ENCODE data around the gene SLITRK3. TPM values are rescaled to one million over a fixed set of nuclear protein-coding genes. Genes with fewer than 3 reads are reported as not detected.
A peak's percentile ranks its signal among the peaks of the same experiment; 100 is the strongest.

The SLITRK3 gene
- total and polyA plus RNA-seq, 2 experiments from 2014 or later, result 1.2 to 1.7 TPM

DNA sequence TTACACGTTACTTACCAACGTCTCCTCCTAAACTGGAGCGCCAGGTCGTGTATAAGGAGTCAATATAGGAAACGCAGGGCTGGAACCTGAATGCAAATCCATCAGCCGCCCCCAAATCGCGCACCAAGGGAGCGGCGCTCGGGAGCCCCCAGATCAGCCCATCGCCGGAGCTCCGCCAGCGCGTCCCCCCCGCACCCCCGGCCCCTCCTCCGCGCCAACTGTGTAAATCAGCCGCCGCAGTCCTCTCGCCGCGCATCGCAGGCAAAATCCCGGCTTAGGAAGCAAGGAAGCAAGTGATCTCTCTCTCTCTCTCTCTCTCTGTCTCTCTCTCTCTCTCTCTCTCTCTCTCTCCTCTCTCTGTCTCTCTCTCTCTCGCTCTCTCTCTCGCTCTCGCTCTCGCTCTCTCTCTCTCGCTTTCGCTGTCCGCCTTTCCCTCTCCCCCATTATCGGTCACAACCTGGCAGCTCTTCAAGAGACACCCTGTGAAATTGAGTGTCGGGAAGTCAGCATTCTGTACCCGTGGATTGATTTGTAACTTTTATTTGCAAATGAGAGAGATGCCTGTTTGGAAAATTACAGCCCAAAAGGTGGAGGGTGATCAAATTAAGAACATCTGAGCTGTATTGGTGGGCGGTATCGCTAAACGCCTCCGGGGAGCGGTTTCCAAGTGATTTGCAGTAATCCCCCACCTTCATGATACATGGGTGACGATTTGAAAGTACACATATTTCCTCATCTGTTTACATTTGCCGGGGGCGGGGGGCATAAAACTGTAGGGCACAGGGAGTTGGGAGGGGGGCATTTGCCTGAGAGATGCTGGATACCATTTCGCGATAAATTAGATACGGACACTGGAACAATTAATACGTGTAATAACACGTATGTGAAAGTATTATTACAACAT, 645 bp upstream of the SLITRK3 start:
- H3K9me2 ChIP-seq (ENCODE audit: insufficient read depth), result no peaks in the 10 kb centered on the region
- H3K4me1 ChIP-seq (ENCODE audit: insufficient read depth), result peaks cover 8% of the 10 kb centered on the region
- H3K9me3 Mint-ChIP-seq, result no peaks in the 10 kb centered on the region
- H3K79me2 ChIP-seq (replicated peaks; ENCODE audit: insufficient read depth), result no peaks in the 10 kb centered on the region
- TF ChIP-seq EZH2phosphoT487 (IDR thresholded peaks at IDR 0.05; ENCODE audit: unreplicated experiment) (no peak), NANOG (IDR thresholded peaks at IDR 0.05; ENCODE audit: borderline replicate concordance) (no peak), STAT1 (IDR thresholded peaks at IDR 0.05; ENCODE audit: unreplicated experiment) (no peak), EZH2 (IDR thresholded peaks at IDR 0.05; ENCODE audit: low read depth, unreplicated experiment) (peak; percentile 78), JUNB (IDR thresholded peaks at IDR 0.05; ENCODE audit: unreplicated experiment) (no peak), ZNF331 (CRISPR knock-in tag; IDR thresholded peaks at IDR 0.05; ENCODE audit: low read depth) (no peak), ZNF114 (CRISPR knock-in tag; IDR thresholded peaks at IDR 0.05) (no peak)
- H3K4me1 Mint-ChIP-seq, result peaks cover 13% of the 10 kb centered on the region; the same call in 2 of the 3 replicates
- H3K36me3 ChIP-seq (ENCODE audit: insufficient read depth), result no peaks in the 10 kb centered on the region
- H3K36me3 Mint-ChIP-seq (ENCODE audit: low read depth), result no peaks in the 10 kb centered on the region
- peaks cover 4% of the 10 kb centered on the region; the same call in 1 of the 2 replicates for H3F3A ChIP-seq (replicated peaks; ENCODE audit: low read depth)
- H3K4me3 ChIP-seq, result peak overlapping the region; percentile 81
- peak; percentile 9 for ATAC-seq
- DNase-seq (ENCODE audit: low spot score), result peak; percentile 55
- H3K27me3 ChIP-seq (ENCODE audit: insufficient read depth), result peaks cover 61% of the 10 kb centered on the region
- no peak overlapping the region for H3K27ac Mint-ChIP-seq
- H2AFZ ChIP-seq, result peak overlapping the region; percentile 96
- no peak overlapping the region for H3K27ac ChIP-seq (ENCODE audit: low read depth)
- peak overlapping the region; percentile 98 for H3K4me2 ChIP-seq
- H4K20me1 ChIP-seq (replicated peaks; ENCODE audit: insufficient read depth), result no peaks in the 10 kb centered on the region
- H3K27me3 Mint-ChIP-seq (ENCODE audit: insufficient read depth, low read depth, poor library complexity), result peaks cover 52% of the 10 kb centered on the region
- peak overlapping the region; percentile 84 for H3K4me3 Mint-ChIP-seq

DNA sequence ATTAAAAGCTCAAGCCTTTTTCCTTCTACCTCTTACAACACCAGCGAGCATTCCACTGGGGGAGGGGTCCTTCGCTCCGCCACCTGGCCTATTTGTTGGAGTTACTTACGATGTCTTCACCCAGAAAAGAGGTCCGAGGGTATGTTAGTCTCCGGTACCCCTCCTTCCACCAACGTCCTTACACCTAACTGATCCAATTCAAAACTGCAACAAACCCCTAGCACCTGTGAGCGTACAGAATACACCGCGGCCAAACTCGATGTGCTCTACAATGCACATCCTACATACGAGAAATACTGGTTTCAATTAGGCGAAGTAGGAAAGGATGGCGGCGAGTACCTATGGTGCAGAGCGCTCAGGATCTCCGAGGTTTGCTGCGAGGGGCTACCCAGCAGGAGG, 944 bp downstream of the SLITRK3 start:
- Histone ChIP-seq H2AFZ (peak overlapping the region; percentile 95), H3K36me3 (ENCODE audit: insufficient read depth) (no peaks in the 10 kb centered on the region), H4K20me1 (replicated peaks; ENCODE audit: insufficient read depth) (no peaks in the 10 kb centered on the region), H3K9me2 (ENCODE audit: insufficient read depth) (no peaks in the 10 kb centered on the region), H3F3A (replicated peaks; ENCODE audit: low read depth) (peaks cover 4% of the 10 kb centered on the region; the same call in 1 of the 2 replicates), H3K79me2 (replicated peaks; ENCODE audit: insufficient read depth) (no peaks in the 10 kb centered on the region), H3K27ac (ENCODE audit: low read depth) (no peak overlapping the region), H3K4me3 (peak overlapping the region; percentile 81), H3K4me1 (ENCODE audit: insufficient read depth) (peaks cover 20% of the 10 kb centered on the region), H3K4me2 (peak overlapping the region; percentile 98), H3K27me3 (ENCODE audit: insufficient read depth) (peaks cover 61% of the 10 kb centered on the region)
- Mint-ChIP-seq H3K36me3 (ENCODE audit: low read depth) (no peaks in the 10 kb centered on the region), H3K27me3 (ENCODE audit: insufficient read depth, low read depth, poor library complexity) (peaks cover 52% of the 10 kb centered on the region), H3K4me1 (peaks cover 17% of the 10 kb centered on the region), H3K27ac (no peak overlapping the region), H3K4me3 (peak overlapping the region; percentile 84), H3K9me3 (no peaks in the 10 kb centered on the region)
- peak; percentile 7 for ATAC-seq
- peak; percentile 50 for DNase-seq (ENCODE audit: low spot score)
- peak; percentile 18 for TF ChIP-seq EZH2 (IDR thresholded peaks at IDR 0.05; ENCODE audit: low read depth, unreplicated experiment)
- no peak for TF ChIP-seq JUNB (IDR thresholded peaks at IDR 0.05; ENCODE audit: unreplicated experiment)
- TF ChIP-seq ZNF114 (CRISPR knock-in tag; IDR thresholded peaks at IDR 0.05), result no peak
- TF ChIP-seq, protein P1, sequence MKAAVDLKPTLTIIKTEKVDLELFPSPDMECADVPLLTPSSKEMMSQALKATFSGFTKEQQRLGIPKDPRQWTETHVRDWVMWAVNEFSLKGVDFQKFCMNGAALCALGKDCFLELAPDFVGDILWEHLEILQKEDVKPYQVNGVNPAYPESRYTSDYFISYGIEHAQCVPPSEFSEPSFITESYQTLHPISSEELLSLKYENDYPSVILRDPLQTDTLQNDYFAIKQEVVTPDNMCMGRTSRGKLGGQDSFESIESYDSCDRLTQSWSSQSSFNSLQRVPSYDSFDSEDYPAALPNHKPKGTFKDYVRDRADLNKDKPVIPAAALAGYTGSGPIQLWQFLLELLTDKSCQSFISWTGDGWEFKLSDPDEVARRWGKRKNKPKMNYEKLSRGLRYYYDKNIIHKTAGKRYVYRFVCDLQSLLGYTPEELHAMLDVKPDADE (IDR thresholded peaks at IDR 0.05), result no peak
- TF ChIP-seq STAT1 (IDR thresholded peaks at IDR 0.05; ENCODE audit: unreplicated experiment), result no peak

Measured in GM23338 (cell line).